Activated CD4-positive, alpha-beta T cell treated with anti-CD3 and anti-CD28 coated beads, Interleukin-2, amount 50 U/mL, for 1 hour (primary cell): Measurements from ENCODE around the gene ZNF205.

ENCODE experiments used
- DNase-seq: peaks from one replicate; pipeline ENCODE4 v3.0.0-alpha.2; 2020

Gene ZNF205

GRCh38 chr16:3085868-3086595, 26.4 kb upstream of the ZNF205 start:
- no peak for DNase-seq

DNA sequence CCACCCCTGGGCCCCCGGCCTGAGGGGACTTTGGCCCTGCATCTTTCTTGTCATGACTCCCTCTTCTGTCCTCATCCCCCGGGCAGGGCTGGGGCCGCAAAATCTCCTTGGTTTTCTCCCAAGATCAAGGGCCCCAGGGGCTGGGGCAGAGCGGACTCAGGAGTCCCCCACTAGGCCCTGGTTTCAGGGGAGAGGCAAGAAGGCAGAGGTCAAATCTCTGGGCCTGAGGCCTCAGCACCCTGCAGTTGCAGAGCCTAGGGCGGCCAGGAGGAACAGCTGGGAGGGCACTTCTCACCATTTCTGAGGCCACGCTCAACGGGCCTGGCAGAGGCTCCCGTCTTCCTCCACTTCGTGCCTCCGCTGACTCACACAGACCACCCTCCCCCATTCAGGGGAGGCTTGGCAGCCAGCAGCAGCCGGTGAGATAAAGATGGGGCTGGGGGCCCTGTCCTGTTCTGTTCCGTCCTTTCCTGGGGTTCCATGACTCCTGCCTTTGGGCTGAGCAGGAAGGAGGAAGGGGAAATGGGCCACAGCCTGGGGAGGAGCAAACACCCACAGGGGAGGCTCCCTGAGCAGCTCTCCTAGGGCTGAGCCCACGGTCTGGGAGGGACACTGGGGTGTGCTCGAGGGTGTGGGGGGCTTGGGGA, 25.7 kb upstream of the ZNF205 start:
- no peak for DNase-seq

GRCh38 chr16:3087243-3088235, 24.8 kb upstream of the ZNF205 start:
- no peak for DNase-seq

DNA sequence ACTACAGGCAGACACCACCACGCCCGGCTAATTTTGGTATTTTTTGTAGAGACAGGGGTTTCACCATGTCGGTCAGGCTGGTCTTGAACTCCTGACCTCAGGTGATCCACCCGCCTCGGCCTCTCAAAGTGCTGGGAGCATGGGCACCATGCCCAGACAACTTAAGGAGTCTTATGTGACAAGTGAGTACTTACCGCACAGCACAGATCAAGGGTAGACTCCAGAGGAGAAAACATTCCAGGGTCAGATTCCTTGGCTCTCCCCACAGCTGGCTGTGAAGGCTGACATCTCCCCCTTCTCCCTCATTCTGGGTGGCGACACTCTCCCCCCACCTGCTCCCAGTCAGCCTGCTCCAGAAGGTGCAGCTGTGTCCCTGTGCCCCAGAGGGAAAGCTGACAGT, 23.9 kb upstream of the ZNF205 start:
- DNase-seq: no peak

GRCh38 chr16:3088925-3089716, 23.3 kb upstream of the ZNF205 start:
- DNase-seq: no peak

GRCh38 chr16:3089717-3090592, 22.4 kb upstream of the ZNF205 start:
- no peak for DNase-seq

DNA sequence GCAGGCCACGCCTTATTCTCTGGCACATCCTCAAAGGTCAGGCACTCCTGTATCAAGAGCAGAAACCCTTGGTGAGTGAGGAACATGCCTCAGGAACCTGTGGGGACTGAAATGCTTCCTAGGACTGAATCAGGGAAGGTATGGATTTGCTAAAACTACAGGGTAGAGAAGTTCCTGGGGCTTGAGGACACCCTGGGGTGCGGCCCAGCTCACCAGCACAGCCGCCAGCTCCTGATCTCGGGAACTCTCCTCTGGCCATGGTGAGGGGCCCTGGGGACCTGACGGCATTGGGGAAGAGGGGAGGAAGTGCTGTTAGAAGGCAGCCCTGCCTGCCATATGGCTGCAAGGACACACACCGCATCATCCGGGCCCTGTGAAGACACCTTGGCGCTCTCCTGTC, 20.8 kb upstream of the ZNF205 start:
- no peak for DNase-seq

GRCh38 chr16:3092501-3092941, 19.9 kb upstream of the ZNF205 start:
- no peak for DNase-seq

- peak; percentile 49 for DNase-seq
These were observed 17.9 kb upstream of the ZNF205 start for GRCh38 chr16:3094289-3095027.

- DNase-seq: peak; percentile 46
These were observed 16.5 kb upstream of the ZNF205 start for GRCh38 chr16:3095869-3096268.

DNA sequence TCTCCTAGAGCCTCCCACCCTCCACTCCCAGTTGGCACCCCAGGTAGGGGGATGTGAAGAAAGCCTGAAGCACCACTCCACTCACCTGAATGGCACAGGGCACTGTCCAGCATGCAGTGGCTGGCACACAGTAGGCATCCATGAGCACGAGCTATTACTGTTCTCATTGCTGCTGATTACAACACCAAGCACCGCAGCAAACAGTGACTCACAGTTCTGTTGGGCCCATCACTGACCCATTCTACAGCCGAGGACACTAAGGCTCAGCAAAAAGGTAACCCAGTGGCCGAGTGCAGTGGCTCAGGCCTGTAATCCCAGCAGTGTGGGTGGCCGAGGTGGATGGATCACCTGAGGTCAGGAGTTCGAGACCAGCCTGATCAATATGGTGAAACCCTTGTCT, 16.0 kb upstream of the ZNF205 start:
- no peak for DNase-seq

DNA sequence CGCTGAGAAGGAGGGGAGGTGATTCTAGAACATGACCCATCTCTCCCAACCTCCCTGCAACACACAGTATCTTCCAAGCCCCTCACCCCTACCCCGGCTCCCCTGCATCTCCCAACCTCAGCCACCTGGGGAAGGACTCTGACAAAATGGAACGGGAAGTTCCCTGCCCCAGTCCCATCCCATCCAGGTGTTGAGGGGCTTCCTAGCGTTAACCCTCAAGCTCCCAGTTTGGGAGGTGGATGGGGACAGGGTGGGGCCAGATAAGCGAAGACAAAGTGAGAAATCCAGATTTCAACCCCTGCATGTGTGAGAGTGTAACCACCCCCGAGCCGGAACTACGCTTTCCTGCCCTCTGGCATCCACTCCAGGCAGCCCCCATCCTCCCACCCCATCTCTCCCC, 15.1 kb upstream of the ZNF205 start:
- no peak for DNase-seq

GRCh38 chr16:3098459-3099394, 13.7 kb upstream of the ZNF205 start, which contains the start of gene ZSCAN10:
TSS of gene ZSCAN10 (minus strand) at chr16:3099294. CDS start at chr16:3092937, 6,357 bp downstream.
- DNase-seq: no peak

GRCh38 chr16:3099395-3099731, 13.0 kb upstream of the ZNF205 start:
- DNase-seq: no peak

- peak; percentile 88 for DNase-seq
These were observed 12.5 kb upstream of the ZNF205 start for GRCh38 chr16:3099732-3100499.

GRCh38 chr16:3101018-3101840, 11.2 kb upstream of the ZNF205 start:
- DNase-seq: peak; percentile 31

DNA sequence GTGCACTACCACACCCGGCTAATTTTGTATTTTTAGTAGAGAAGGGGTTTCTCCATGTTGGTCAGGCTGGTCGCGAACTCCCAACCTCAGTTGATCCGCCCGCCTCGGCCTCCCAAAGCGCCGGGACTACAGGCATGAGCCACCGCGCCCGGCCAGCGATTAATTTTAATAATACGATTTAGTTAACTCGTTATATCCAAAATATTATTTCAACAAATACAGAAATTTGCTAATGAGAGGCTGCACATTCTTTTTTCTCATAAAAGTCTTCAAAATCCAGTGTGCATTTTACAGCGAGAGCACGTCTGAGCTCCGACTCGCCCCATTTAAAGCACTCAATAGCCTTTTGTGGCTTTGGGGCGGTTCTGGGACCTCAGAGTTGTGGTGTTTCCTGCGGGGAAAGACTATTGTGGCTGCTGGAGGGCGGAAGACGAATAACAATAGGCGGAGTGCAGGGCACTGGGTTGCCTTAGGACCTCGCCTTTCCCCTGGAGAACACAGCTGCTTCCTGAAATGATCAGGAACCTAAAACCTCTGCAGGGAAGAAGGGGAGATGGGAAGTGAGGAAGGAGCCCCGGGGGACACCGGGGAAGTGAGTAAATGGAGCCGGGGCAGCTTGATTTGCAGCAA, 10.4 kb upstream of the ZNF205 start:
- no peak for DNase-seq
